RWPE1 (cell line): ENCODE measurements around the gene SLC24A1.

Experiments
- CTCF ChIA-PET: fragments of 350-600 bp; sonication (Branson Sonifier 250); formaldehyde crosslinking; extraction: SDS; loops from one replicate; lab custom pipeline; 2021; lab: Yijun Ruan, JAX
- POLR2A ChIA-PET: fragments of 400-600 bp; formaldehyde crosslinking; extraction: SDS; loops from one replicate; lab custom pipeline; 2020; ENCODE audit warnings: antibody characterized with exemption; ENCODE audit not compliant: low non-redundant PET; lab: Yijun Ruan, JAX
- DNase-seq: peaks from one replicate; pipeline ENCODE4 v3.0.0; 2012; ENCODE audit warnings: low spot score
- H3K27ac ChIP-seq: fragments of 450-650 bp; 2 replicates; pipeline ENCODE4 v1.5.1; 2017
- CTCF ChIP-seq: fragments of 450-650 bp; conservative IDR thresholded peaks from 2 replicates; pipeline ENCODE4 v1.5.1; 2017; ENCODE audit warnings: low read depth, mild to moderate bottlenecking

SLC24A1 gene

DNA sequence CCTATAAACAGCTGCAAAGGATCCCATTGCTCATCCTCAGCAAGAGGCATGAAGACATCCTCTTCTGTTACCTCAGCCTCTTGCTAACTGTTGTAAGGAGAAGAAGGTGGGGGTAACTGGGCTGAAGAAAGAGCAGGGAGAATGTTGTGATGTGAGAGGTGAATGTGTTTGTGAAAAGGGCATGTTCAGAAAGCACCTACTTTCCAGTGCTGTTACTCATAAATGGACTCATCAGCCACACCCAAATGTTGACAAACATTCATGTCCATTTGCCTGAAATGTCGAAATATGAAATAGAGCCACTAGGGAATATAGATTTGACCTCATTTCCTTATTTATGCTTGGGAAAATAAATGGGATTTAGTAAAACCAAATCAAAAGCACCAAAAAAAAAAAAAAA, 12.6 kb downstream of the SLC24A1 start:
- POLR2A ChIA-PET: no interaction called here
- no peak for TF ChIP-seq CTCF
- CTCF ChIA-PET: no interaction called here
- H3K27ac ChIP-seq: no peak overlapping the region
- DNase-seq: peak; percentile 26

DNA sequence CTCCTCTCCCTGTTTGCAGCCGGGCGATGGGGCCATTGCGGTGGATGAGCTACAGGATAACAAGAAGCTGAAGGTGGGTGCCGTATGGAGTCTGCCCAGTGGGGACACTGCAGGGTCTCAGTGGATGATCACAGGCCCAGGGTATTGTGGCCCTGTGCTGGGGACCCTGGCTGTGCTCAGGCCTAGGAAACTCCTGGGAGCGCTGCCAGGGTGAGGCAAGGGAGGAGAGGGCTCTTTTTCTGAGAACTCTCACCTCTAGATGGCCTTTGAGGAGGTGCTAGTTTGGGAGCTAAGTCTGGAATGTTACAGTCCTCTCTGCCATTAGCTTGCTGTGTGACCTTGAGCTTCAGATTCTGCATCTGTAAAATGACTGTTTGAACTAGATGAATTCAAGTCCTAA, 16.4 kb downstream of the SLC24A1 start:
- no peak for DNase-seq
- ChIA-PET POLR2A (no interaction called here), CTCF (interaction anchor here (0.6 to 1.3 kb wide), 14 partner anchors 9 to 711 kb away, joined by 3 to 8 read pairs (median 3); no protein-coding TSS in a partner anchor)
- TF ChIP-seq CTCF: no peak
- H3K27ac ChIP-seq: no peak overlapping the region

GRCh38 chr15:65638681-65639089, 16.9 kb downstream of the SLC24A1 start:
- POLR2A ChIA-PET: no interaction called here
- peak; percentile 85 for DNase-seq
- peak; percentile 93 for TF ChIP-seq CTCF
- CTCF ChIA-PET: interaction anchor here (0.5 to 1.2 kb wide), 11 partner anchors 10 to 711 kb away, joined by 3 to 8 read pairs (median 3); no protein-coding TSS in a partner anchor
- H3K27ac ChIP-seq: no peak overlapping the region

- no peak overlapping the region for H3K27ac ChIP-seq
- ChIA-PET CTCF (interaction anchor here (0.5 to 0.6 kb wide), 2 partner anchors 23 to 359 kb away, joined by 3 to 4 read pairs; no protein-coding TSS in a partner anchor), POLR2A (no interaction called here)
- no peak for DNase-seq
- no peak for TF ChIP-seq CTCF
Observed at GRCh38 chr15:65639509-65639908, 17.8 kb downstream of the SLC24A1 start.

GRCh38 chr15:65641768-65642475, 20.2 kb downstream of the SLC24A1 start:
- no peak for TF ChIP-seq CTCF
- POLR2A ChIA-PET: no interaction called here
- peak overlapping the region; percentile 62 for H3K27ac ChIP-seq
- no peak for DNase-seq
- CTCF ChIA-PET: interaction anchor here (0.7 to 1.2 kb wide), 3 partner anchors 30 to 517 kb away, joined by 3 to 4 read pairs (median 3); partner anchors contain the start of gene INTS14

DNA sequence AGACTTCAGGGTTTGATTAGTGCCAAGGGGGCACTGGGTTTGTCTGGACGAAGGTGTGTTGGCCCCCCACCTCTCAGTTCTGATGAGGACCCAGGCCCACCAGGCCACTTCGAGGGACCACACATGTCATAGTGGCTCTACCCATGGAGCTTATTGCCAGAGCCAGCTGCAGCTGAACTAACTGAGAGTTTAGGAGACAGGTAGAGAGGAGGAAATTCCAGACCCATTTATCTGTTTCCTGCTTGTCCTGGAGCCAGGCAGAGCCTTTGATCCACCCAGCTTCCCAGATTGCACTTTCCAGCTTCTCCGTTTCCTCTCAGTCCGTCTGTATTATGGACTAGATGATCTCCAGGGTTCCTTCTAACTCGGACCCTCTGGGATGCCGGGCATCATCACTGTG, 20.9 kb downstream of the SLC24A1 start:
- no peak for TF ChIP-seq CTCF
- peak; percentile 33 for DNase-seq
- POLR2A ChIA-PET: no interaction called here
- H3K27ac ChIP-seq: peak overlapping the region; percentile 62
- CTCF ChIA-PET: interaction anchor here (0.6 to 1.2 kb wide), 3 partner anchors 31 to 203 kb away, joined by 3 to 4 read pairs (median 4); partner anchors contain the start of gene INTS14
